Stimulated activated CD8-positive, alpha-beta memory T cell treated with anti-CD3 and anti-CD28 coated beads, Interleukin-4, amount 100 ng/mL, for 24 hours (primary cell): ENCODE results near the gene PPP4R3A.
"Not testable (repeated sequence)": the region's sequence is repeated elsewhere in the genome, so short reads cannot be mapped to it uniquely, and the experiment has no call there.

Experiments
- DNase-seq: peaks from one replicate; pipeline ENCODE4 v3.0.0-alpha.2; 2020; ENCODE audit warnings: low read depth

PPP4R3A gene

DNA sequence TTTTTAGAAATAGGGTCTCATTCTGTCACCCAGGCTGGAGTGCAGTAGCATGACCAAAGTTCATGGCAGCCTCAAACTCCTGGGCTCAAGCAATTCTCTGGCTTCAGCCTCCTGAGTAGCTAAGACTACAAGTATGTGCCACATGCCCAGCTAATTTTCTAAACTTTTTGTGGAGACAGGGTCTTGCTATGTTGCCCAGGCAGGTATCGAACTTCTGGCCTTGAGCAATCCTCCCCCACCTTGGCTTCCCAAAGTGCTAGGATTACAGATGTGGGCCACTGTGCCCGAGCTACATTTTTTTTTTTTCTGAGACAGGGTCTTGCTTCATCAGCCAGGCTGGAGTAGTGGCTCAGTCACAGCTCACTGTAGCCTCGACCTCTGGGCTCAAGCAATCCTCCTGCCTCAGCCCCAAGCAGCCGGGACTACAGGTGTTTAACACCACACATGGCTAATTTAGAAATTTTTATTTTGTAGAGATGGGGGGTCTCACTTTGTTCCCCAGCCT is 7.1 kb downstream of the PPP4R3A start:
- DNase-seq, result no peak

DNA sequence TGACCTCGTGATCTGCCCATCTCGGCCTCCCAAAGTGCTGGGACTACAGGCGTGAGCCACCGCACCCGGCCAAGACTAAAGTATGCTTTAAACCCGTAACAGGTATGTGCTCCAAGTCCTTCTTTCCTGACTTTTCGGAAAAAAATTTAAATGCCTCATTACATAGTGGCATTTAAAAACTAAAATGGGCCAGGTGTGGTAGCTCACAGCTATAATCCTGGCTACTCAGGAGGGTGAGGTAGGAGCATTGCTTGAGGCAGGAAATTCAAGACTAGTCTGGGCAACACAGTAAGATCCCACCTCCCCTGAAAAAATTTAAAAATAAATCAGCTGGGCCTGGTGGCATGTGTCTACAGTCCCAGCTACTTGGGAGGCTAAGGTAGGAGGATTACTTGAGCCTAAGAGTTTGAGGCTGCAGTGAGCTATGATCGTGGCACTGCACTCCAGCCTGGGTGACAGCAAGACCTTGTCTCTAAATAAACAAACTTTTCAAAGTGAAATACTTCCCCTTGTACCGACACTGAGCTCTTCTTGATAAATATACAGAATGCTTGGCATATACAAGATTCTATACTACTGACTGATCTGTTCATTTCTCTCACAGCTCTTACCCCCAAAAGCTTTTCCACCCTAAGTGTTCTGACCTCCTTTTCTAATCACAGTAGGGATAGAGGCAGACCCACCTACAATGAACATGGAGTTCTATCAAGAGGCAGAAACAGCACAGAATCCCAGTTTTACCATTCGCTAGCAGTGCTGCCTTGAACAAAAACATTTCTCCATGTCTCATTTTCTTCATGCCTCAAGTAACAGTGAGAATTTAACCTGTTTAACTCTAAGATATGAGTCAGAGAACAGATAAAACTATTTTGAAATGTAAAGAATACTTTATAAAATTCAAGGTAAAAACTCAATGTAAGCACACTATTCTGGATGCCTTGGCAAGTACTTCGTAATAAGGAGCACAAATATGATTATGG is 7.9 kb downstream of the PPP4R3A start:
- DNase-seq, result no peak

DNA sequence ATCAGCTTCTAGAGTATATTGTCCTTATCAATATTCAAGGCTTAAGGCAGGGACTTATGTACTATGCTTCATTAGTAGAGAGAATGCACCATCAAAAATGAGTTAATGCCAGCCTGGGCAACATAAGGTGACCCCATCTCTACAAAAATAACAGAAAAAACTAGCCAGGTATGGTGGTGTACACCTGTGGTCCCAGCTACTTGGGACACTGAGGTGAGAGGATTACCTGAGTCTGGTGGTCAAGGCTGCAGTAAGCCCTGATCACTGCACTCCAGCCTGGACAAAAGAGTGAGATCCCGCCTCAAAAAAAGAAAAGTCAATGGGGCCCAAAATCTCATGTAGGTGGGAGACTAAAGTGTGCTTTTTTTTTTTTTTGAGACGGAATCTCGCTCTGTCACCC is 8.8 kb downstream of the PPP4R3A start:
- no peak for DNase-seq

GRCh38 chr14:91496790-91497189 is 13.3 kb downstream of the PPP4R3A start:
- DNase-seq, result no peak

DNA sequence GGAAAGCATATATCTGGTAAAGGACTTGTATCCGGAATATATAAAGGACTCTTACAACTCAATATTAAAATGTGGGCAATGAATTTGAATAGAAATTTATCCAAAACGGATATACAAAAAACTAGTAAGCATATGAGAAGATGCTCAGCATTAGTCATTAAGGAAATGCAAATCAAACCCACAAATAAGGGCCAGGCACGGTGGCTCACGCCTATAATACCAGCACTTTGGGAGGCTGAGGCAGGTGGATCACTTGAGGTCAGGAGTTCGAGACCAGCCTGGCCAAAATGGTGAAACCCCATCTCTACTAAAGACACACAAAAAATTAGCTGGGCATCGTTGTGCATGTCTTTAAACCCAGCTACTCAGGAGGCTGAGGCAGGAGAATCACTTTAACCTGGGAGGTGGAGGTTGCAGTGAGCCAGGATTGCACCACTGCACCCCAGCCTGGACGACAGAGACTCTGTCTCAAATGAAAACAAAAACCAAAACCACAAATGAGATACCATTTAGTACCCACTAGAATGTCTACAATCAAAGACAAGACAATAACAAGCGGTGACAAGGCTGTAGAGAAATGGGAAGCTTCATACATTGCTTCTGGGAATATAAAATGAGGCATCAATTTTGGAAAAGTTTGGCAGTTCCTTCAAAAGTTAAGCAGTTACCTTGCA is 15.6 kb downstream of the PPP4R3A start:
- not testable (repeated sequence) for DNase-seq

- DNase-seq, result no peak
Measured at GRCh38 chr14:91493169-91493568, 16.9 kb downstream of the PPP4R3A start.

DNA sequence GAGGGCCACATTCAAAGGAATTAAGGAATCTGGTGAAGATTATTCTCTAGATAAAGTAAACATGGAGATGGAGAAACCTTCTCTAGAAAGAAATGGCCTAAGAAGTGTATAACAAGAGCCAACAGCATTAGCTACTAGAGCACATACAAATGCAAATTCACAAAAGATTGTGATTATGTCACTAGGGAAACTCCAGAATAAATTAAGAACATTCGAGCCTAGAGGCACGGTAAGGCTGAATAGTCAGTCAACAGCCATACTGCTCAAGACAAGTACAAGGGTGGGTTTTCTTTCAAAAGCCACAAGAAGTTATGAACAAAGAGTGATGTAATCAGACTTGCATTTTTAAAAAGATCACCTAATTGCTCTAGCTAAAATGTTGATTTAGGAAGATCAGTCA is 25.4 kb downstream of the PPP4R3A start:
- no peak for DNase-seq

DNA sequence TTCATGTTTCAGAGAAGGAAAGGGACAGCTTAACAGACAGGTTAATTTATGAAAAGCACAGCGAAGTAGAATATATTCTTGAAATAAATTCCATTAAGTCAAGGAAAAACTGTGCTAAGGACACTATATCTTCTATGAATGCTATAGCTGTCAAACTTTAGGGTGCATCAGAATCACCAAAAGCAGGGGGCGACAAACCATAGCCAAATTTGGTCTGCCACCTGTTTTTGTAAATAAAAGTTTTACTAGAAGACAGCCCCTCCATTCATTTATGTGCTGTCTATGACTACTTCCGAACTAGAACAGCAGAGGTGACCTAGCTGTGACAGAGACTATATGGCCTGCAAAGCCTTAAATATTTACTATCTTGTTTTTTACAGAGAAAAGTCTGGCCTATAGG is 25.9 kb downstream of the PPP4R3A start:
- DNase-seq, result no peak

DNA sequence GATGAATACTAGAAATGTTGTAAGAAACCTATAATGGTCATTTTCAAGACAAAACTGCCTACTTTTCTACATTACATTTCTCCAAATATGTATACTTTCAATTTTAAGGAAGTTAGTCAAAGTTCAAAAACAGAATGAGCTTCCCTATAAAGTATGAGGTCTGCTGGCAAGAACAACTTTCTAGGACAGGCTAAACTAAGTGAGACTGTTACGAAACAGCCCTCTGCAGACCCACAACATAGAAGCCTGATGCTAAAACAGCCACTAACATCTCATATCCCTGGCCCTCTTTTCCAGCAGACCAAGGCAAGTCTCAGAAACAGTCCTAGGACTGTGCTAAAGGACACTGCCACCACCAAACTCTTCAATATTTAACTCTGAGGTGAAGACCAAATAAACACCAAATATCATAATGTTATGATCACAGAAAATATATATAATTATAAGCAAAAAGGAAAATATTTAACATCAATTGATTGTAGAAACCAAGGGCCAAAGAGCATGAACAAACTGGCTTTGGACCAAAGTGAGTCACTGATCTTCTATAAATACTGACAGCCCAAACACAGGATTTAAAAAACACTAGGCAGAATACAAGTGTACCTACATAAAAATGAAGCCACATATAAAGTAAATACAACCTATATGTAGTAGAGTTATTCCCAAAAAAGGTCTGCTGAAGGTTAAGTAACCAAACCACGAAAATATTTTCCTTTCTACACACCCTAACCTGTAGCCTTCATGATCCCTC is 27.7 kb downstream of the PPP4R3A start:
- DNase-seq, result no peak

GRCh38 chr14:91477388-91477787 is 32.7 kb downstream of the PPP4R3A start:
- DNase-seq, result no peak

GRCh38 chr14:91473046-91473445 is 37.1 kb downstream of the PPP4R3A start:
- DNase-seq, result no peak

GRCh38 chr14:91470216-91470615 is 39.9 kb downstream of the PPP4R3A start:
- no peak for DNase-seq

GRCh38 chr14:91466192-91466591 is 43.9 kb downstream of the PPP4R3A start:
- DNase-seq, result no peak

DNA sequence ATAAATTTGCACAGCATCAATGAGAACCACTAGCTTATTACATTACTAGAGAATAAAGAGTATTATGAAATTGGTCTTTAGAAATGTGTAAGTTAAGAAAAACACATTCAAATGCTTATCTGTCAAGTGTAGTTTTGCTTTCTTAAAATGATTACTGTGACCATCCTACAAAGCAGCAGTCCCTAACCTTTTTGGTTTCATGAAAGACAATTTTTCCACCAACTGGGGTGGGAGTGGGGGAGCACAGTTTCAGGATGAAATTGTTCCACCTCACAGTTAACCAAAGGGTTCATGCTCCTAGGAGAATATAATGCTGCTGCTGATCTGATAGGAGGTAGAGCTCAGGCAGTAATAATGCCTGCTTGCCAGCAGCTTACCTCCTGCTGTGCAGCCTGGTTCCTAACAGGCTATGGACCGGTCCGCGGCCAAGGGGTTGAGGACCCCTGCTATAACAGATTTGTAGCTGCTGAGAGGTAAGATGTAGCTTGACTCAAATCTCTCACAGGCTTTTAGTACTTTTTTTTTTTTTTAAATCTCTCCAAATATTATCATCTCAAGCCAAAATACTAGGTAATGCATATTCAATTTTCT is 45.4 kb downstream of the PPP4R3A start:
- no peak for DNase-seq

GRCh38 chr14:91458612-91459011 is 51.5 kb downstream of the PPP4R3A start:
- no peak for DNase-seq

- no peak for DNase-seq
Measured at GRCh38 chr14:91456283-91456682, 53.8 kb downstream of the PPP4R3A start.

DNA sequence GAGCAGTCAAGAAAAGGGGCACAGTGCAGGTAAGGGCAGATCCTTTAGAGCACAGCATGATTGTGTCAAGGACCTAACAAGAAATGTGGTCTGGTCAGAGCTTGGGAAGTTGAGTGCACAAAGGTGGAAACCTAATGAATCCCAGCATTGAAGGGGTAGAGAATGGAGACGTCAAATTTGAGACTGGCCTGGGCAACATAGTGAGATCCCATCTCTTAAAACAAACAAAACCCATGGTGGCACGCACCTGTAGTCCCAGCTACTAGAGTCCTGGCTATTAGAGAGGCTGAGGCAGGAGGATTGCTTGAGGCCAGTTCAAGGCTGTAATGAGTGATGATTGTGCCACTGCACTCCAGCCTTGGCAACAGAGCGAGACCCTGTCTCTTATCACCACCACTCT is 55.5 kb downstream of the PPP4R3A start:
- DNase-seq, result no peak

DNA sequence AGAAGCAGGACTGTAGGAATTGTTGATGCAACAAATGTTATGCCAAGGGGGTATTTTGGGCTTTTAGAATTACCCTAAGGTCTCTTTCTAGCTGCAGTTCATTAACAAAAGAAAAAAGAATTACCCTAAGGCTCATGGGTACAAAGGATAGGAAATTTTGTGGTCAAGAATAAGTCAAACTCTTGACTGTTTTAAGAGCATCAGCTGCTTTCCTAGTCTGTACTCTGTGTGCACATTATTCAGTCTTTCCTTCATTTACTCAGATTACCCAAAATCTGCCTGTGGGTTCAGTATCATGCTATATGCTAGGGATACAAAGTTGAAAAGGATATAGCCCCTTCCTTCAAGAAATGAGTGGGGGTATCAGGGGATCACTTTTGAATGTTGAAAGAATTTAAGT is 56.0 kb downstream of the PPP4R3A start:
- DNase-seq, result no peak

- no peak for DNase-seq
Measured at GRCh38 chr14:91453744-91454143, 56.4 kb downstream of the PPP4R3A start.

DNA sequence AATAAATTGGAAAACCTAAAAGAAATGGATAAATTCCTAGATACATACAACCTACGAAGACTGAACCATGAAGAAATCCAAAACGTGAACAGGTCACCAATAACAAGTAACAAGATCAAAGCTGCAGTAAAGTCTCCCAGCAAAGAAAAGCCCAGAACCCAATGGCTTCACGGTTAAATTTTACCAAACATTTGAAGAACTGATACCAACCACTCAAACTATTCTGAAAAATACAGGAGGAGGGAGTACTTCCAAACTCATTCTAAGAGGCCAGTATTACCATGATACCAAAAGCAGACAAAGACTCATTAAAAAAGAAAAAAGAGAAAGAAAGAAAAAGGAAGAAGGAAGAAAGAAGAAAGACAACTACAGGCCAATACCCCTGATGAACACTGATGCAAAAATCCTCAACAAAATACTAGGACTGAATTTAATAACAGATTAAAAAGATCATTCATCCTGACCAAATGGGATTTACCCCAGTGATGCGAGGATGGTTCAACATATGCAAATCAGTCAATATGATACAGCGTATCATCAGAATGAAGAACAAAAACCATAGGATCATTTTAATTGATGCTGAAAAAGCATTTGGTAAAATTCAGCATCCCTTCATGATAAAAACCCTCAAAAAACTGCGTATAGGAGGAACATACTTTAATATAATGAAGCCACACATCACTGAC is 65.6 kb downstream of the PPP4R3A start:
- no peak for DNase-seq

GRCh38 chr14:91439345-91439744 is 70.8 kb downstream of the PPP4R3A start:
- DNase-seq, result no peak
